OCI-LY7 (cell line): Measurements from ENCODE around the gene CEP112. TPM values are rescaled to one million over a fixed set of nuclear protein-coding genes. Genes with fewer than 3 reads are reported as not detected.

Experiments used
- BruUV-seq: library from RNA; stranded (reverse); fragments of 400-500 nt; replicated peaks from 2 replicates; lab custom pipeline; 2021; lab: Mats Ljungman, UMichigan
- CTCF ChIA-PET: fragments of 300-600 bp; sonication (Branson Sonifier 250); formaldehyde crosslinking; loops from one replicate; lab custom pipeline; 2022; ENCODE audit warnings: antibody characterized with exemption; ENCODE audit not compliant: unreplicated experiment; lab: Charles Lee
- POLR2A ChIA-PET: fragments of 300-600 bp; sonication (Branson Sonifier 250); formaldehyde crosslinking; loops from one replicate; lab custom pipeline; 2022; ENCODE audit warnings: antibody characterized with exemption; lab: Charles Lee
- DNase-seq: peaks from one replicate; pipeline ENCODE4 v3.0.0-alpha.2; 2015; ENCODE audit warnings: low spot score
- H2AFZ ChIP-seq: fragments of 200-600 bp; sonication (generic), shearing (Covaris generic); 2 replicates; pipeline ENCODE4 v1.6.1; 2014; ENCODE audit warnings: mild to moderate bottlenecking, antibody characterized with exemption, low read length, moderate library complexity
- H3K27ac ChIP-seq: fragments of 200-600 bp; sonication (generic); 2 replicates; pipeline ENCODE4 v1.5.1; 2014; ENCODE audit warnings: mixed run types, low read depth, mild to moderate bottlenecking, moderate library complexity, low read length, inconsistent platforms; ENCODE audit not compliant: poor library complexity, severe bottlenecking
- H3K36me3 ChIP-seq: fragments of 200-600 bp; sonication (generic); 2 replicates; pipeline ENCODE4 v1.6.1; 2014; ENCODE audit warnings: mild to moderate bottlenecking, antibody characterized with exemption, low read length, moderate library complexity, mixed read lengths; ENCODE audit not compliant: insufficient read depth
- H3K4me1 ChIP-seq: fragments of 200-600 bp; sonication (generic); 2 replicates; pipeline ENCODE4 v1.5.1; 2014; ENCODE audit warnings: mild to moderate bottlenecking, low read length; ENCODE audit not compliant: insufficient read depth, poor library complexity, severe bottlenecking
- H3K4me2 ChIP-seq: fragments of 200-600 bp; sonication (generic); 2 replicates; pipeline ENCODE4 v1.6.1; 2014; ENCODE audit warnings: mild to moderate bottlenecking, low read length
- H3K4me3 ChIP-seq: fragments of 200-600 bp; sonication (generic); 2 replicates; pipeline ENCODE4 v1.5.1; 2014; ENCODE audit warnings: mild to moderate bottlenecking, low read depth, low read length; ENCODE audit not compliant: poor library complexity, severe bottlenecking
- H3K79me2 ChIP-seq: fragments of 200-600 bp; sonication (generic); 2 replicates; pipeline ENCODE4 v1.6.1; 2016; ENCODE audit warnings: low read depth, mild to moderate bottlenecking, low read length, moderate library complexity, mixed read lengths; ENCODE audit not compliant: insufficient read depth
- H3K9me2 ChIP-seq: fragments of 200-600 bp; sonication (generic); 2 replicates; pipeline ENCODE4 v1.6.1; 2016; ENCODE audit warnings: mild to moderate bottlenecking, low read length, mixed read lengths; ENCODE audit not compliant: insufficient read depth
- H3K9me3 ChIP-seq: fragments of 200-600 bp; sonication (generic); 2 replicates; pipeline ENCODE4 v1.6.1; 2014; ENCODE audit warnings: mild to moderate bottlenecking, mixed run types, low read length, mixed read lengths
- H4K20me1 ChIP-seq: fragments of 200-600 bp; sonication (generic); 2 replicates; pipeline ENCODE4 v1.6.1; 2014; ENCODE audit warnings: mild to moderate bottlenecking, antibody characterized with exemption, low read length, moderate library complexity, mixed read lengths; ENCODE audit not compliant: insufficient read depth
- CTCF ChIP-seq: fragments of 200-600 bp; sonication (generic); conservative IDR thresholded peaks from 2 replicates; pipeline ENCODE4 v1.5.1; 2014; ENCODE audit warnings: mild to moderate bottlenecking, antibody characterized with exemption, low read length, moderate library complexity, mixed read lengths
- EZH2phosphoT487 ChIP-seq: fragments of 200-600 bp; sonication (generic); IDR thresholded peaks from 2 replicates; pipeline ENCODE4 v1.6.1; 2018; ENCODE audit warnings: low read depth, borderline replicate concordance, mild to moderate bottlenecking, mixed run types, antibody characterized with exemption, low read length, moderate library complexity, mixed read lengths
- intact Hi-C: fragments of 100-400 bp; cut with micrococcal nuclease; formaldehyde crosslinking; loops from one replicate; pipeline ENCODE4 v1.10.0; 2022; ENCODE audit not compliant: unreplicated experiment
- total RNA-seq, 2 experiments: library from RNA; depleted of rRNA in 1 of 2; stranded (reverse); fragments of >200 nt in 1 of 2; shearing (Covaris generic) in 1 of 2; gene quantifications; 2 replicates each; pipeline ENCODE4 v1.2.3, GENCODE V29; 2014 to 2022

CEP112 gene
- total RNA-seq, 2 experiments from 2014 or later, result 2.7 to 6.9 TPM

GRCh38 chr17:65592125-65592965 is 599.6 kb downstream of the CEP112 start:
- BruUV-seq, result no TSS peak

DNA sequence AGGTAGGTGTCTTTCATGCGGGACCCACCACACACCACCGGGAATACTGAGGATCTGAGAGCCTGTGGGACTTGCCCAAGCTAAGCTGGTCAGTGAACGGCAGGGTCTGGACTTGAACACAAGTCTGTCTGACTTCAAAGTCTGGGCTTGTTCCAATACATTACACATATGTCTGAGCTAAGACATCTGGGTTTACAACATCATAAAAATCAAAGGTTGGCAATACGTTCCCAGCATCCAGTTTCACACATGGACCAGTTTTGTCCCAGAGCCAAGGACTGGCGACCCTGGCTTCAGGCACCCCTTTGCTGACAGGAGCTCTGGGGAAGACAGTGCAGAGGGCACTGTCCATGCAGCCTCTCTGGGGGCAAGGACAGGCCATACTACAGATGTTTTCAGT is 602.6 kb downstream of the CEP112 start:
- no TSS peak for BruUV-seq
- H3K79me2 ChIP-seq, result no peaks in the 10 kb centered on the region

More at GRCh38 chr17:65592125-65592965, 599.6 kb downstream of the CEP112 start:
- Histone ChIP-seq H2AFZ (no peak overlapping the region), H3K79me2 (no peaks in the 10 kb centered on the region), H3K27ac (no peak overlapping the region), H4K20me1 (no peaks in the 10 kb centered on the region), H3K9me2 (no peaks in the 10 kb centered on the region), H3K4me1 (no peaks in the 10 kb centered on the region), H3K36me3 (no peaks in the 10 kb centered on the region), H3K4me2 (no peak overlapping the region), H3K9me3 (no peaks in the 10 kb centered on the region), H3K4me3 (no peak overlapping the region)
- intact Hi-C loops, result no loop called here
- ChIA-PET CTCF (no interaction called here), POLR2A (no interaction called here)
- DNase-seq, result no peak
- TF ChIP-seq CTCF, result no peak

More for the DNA sequence above, 602.6 kb downstream of the CEP112 start:
- no peaks in the 10 kb centered on the region for H3K4me1 ChIP-seq
- intact Hi-C loops, result no loop called here
- no peak overlapping the region for H2AFZ ChIP-seq
- H3K36me3 ChIP-seq, result no peaks in the 10 kb centered on the region
- TF ChIP-seq EZH2phosphoT487 (no peak), CTCF (no peak)
- DNase-seq, result no peak
- H3K4me3 ChIP-seq, result no peak overlapping the region
- H3K9me3 ChIP-seq, result no peaks in the 10 kb centered on the region
- POLR2A ChIA-PET, result no interaction called here
- H3K9me2 ChIP-seq, result no peaks in the 10 kb centered on the region
- no peak overlapping the region for H3K27ac ChIP-seq
- no peaks in the 10 kb centered on the region for H4K20me1 ChIP-seq
- CTCF ChIA-PET, result no interaction called here
- H3K4me2 ChIP-seq, result no peak overlapping the region
